BE2C (cell line): Measurements from ENCODE around the gene PCSK5.

Source experiments
- DNase-seq: peaks from one replicate; pipeline ENCODE4 v3.0.0-alpha.2; 2020
- H3K27me3 ChIP-seq: fragments of 250-450 bp; sonication (Bioruptor Pico); 2 replicates; pipeline ENCODE4 v1.5.1; 2020; ENCODE audit warnings: mild to moderate bottlenecking
- H3K36me3 ChIP-seq: fragments of 250-450 bp; sonication (Bioruptor Pico); 2 replicates; pipeline ENCODE4 v1.5.1; 2020; ENCODE audit warnings: mild to moderate bottlenecking
- H3K4me1 ChIP-seq: fragments of 250-450 bp; sonication (Bioruptor Pico); 2 replicates; pipeline ENCODE4 v1.5.1; 2020
- H3K4me3 ChIP-seq: 2 replicates; pipeline ENCODE4 v1.5.1; 2011; ENCODE audit warnings: low read depth, low read length
- H3K9me3 ChIP-seq: fragments of 250-450 bp; sonication (Bioruptor Pico); 2 replicates; pipeline ENCODE4 v1.5.1; 2020
- TF ChIP-seq, protein P1 (sequence below): IDR thresholded peaks from 2 replicates; pipeline ENCODE4 v1.5.1; 2012; ENCODE audit warnings: mild to moderate bottlenecking, low read depth, low read length

Gene PCSK5

DNA sequence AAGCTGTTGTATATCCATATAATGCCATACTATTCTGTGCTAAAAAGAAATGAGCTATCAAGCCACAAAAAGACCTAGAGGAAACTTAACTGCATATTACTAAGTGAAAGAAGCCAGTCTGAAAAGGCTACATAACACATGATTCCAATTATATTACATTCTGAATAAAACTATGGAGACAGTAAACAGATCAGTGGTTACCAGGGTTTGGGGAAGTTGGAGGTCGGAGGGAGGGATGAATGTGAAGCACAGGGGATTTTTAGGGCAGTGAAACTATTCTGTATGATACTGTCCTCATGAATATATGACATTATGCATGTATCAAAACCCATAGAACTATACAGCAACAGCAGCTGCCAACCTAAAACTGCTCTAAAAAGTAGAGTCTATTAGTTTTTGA lies 509.4 kb downstream of the PCSK5 start:
- Histone ChIP-seq H3K4me1 (peaks cover 5% of the 10 kb centered on the region; the same call in 1 of the 2 replicates), H3K9me3 (no peaks in the 10 kb centered on the region), H3K27me3 (no peaks in the 10 kb centered on the region), H3K36me3 (no peaks in the 10 kb centered on the region), H3K4me3 (no peak overlapping the region)
- TF ChIP-seq, protein P1, sequence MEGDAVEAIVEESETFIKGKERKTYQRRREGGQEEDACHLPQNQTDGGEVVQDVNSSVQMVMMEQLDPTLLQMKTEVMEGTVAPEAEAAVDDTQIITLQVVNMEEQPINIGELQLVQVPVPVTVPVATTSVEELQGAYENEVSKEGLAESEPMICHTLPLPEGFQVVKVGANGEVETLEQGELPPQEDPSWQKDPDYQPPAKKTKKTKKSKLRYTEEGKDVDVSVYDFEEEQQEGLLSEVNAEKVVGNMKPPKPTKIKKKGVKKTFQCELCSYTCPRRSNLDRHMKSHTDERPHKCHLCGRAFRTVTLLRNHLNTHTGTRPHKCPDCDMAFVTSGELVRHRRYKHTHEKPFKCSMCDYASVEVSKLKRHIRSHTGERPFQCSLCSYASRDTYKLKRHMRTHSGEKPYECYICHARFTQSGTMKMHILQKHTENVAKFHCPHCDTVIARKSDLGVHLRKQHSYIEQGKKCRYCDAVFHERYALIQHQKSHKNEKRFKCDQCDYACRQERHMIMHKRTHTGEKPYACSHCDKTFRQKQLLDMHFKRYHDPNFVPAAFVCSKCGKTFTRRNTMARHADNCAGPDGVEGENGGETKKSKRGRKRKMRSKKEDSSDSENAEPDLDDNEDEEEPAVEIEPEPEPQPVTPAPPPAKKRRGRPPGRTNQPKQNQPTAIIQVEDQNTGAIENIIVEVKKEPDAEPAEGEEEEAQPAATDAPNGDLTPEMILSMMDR, result no peak
- no peak for DNase-seq

DNA sequence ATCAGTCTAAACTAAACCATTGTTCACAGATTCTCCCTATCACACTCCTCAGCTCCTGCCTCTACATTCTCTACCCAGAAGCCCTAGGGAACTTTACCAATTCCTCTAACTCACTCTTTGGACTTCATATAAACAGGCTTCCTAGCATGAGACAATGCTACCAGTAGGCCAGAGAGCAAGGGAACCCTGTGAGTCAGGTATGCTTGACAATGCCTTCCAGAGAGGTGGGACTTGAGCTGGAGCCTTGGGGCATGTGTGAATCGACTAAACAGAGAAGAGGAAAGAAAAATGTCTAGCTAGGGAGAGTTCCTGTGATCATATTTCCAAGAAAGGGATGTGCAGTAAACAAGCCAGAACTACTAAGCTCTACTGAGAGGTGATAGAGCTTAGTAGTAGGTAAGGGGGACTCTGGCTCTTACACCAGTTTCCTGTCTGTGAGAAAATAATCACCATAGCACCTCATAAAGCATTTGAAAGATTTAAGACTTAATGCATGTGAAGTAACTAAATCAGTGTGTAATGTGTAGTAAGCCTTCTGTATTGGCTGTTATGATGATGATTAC lies 510.1 kb downstream of the PCSK5 start:
- no peak overlapping the region for H3K4me3 ChIP-seq
- H3K4me1 ChIP-seq, result peaks cover 5% of the 10 kb centered on the region; the same call in 1 of the 2 replicates
- no peak for DNase-seq
- TF ChIP-seq, protein P1, result no peak
- no peaks in the 10 kb centered on the region for H3K36me3 ChIP-seq
- no peaks in the 10 kb centered on the region for H3K27me3 ChIP-seq
- no peaks in the 10 kb centered on the region for H3K9me3 ChIP-seq

DNA sequence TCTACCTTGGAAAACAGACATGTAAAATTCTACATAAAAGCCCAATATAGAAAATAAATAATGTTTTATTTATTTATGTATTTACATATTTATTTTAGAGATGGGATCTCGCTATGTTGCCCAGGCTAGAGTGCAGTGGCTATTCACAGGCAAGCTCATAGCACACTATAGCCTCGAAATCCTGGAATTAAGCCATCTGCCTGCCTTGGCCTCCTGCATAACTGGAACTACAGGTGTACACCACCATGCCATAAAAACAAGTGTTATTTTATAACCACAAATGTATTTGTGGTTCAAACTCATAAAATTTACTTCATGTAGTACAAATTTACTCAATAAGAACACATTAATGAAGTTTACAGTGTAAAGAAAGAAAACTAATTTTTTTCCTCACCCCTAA lies 510.7 kb downstream of the PCSK5 start:
- H3K27me3 ChIP-seq, result no peaks in the 10 kb centered on the region
- TF ChIP-seq, protein P1, result no peak
- H3K4me1 ChIP-seq, result peaks cover 5% of the 10 kb centered on the region; the same call in 1 of the 2 replicates
- H3K9me3 ChIP-seq, result no peaks in the 10 kb centered on the region
- no peak for DNase-seq
- no peaks in the 10 kb centered on the region for H3K36me3 ChIP-seq
- H3K4me3 ChIP-seq, result no peak overlapping the region

DNA sequence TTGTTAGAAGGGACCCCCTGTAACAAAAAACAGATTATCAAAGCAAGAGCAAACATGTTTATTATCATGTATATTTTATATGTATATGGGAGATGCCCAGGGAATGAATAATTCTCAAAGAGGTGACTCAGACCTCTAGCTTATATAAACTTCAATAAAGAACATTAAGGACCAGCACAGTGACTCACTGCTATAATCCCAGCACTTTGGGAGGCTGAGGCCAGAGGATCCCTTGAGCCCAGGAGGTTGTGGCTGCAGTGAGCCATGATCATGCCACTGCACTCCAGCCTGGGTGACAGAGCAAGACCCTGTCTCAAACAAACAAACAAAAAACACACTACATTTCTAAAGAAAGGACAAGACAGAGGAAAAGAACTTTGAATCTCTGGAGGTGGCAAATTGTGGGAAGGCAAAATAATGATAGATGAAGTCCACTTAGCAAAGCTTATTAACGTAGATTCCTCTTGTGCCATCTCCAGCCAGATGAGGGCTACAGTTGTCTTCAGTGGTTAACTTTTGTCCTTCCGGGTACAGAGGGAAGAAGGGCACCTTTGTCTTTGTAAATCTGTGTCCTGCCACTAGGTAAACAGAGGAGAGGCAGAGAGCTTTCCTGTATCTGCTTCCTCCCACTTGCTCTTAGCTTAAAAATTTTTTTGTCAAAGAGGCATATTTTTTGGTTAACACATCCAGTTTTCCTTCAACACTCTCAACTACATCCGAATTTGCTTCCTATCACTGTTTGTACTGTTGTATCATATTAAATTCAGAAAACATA lies 511.3 kb downstream of the PCSK5 start:
- TF ChIP-seq, protein P1, result no peak
- DNase-seq, result no peak

DNA sequence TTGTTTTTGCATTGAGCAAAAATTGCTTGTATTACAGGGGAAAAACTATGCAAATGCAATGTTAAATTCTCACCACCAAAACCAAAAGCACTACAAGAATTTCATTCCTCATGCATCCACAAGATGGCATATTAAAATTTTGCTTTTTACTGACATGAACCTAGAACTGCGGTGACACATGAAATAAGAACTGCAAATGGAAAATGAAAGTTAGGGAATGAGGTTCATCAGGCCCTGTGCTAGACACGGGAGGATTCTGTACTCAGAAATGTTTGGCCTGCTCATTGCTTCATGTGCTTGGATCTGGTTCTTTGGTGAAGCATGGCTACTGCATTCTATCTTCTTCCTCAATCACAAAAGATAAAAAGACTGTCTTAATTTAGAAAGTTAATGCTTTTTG lies 512.9 kb downstream of the PCSK5 start:
- Histone ChIP-seq H3K4me1 (peaks cover 5% of the 10 kb centered on the region; the same call in 1 of the 2 replicates), H3K27me3 (no peaks in the 10 kb centered on the region), H3K36me3 (no peaks in the 10 kb centered on the region), H3K9me3 (no peaks in the 10 kb centered on the region), H3K4me3 (no peak overlapping the region)
- TF ChIP-seq, protein P1, result peak; percentile 60
- DNase-seq, result no peak

More for the DNA sequence above, 511.3 kb downstream of the PCSK5 start:
- H3K27me3 ChIP-seq, result no peaks in the 10 kb centered on the region
- peaks cover 5% of the 10 kb centered on the region; the same call in 1 of the 2 replicates for H3K4me1 ChIP-seq
- no peaks in the 10 kb centered on the region for H3K9me3 ChIP-seq
- H3K36me3 ChIP-seq, result no peaks in the 10 kb centered on the region
- no peak overlapping the region for H3K4me3 ChIP-seq

DNA sequence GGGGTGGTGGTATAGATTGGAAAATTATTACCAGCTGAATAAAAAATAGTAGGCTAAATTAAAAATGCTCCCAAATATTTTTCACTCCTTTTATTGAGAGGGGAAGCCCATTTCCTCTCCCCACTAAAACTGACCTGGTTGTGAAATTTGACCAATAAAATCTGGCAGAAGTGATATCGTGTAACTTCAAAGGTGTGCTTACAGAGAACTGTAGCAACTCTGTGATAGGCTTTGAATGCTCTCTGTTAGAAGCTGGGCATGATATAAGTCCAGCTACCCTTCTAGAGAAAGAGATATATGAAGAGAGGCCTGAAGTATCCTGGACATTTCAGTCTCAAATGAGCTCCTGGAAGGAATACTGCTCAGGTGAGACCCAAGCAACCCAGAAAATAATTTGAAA lies 513.9 kb downstream of the PCSK5 start:
- no peak for DNase-seq
- Histone ChIP-seq H3K4me1 (peaks cover 5% of the 10 kb centered on the region; the same call in 1 of the 2 replicates), H3K36me3 (no peaks in the 10 kb centered on the region)

More for the DNA sequence above, 513.9 kb downstream of the PCSK5 start:
- no peak overlapping the region for H3K4me3 ChIP-seq
- no peaks in the 10 kb centered on the region for H3K9me3 ChIP-seq
- no peaks in the 10 kb centered on the region for H3K27me3 ChIP-seq
- TF ChIP-seq, protein P1, result no peak
